HG02763 (cell line): Measurements from ENCODE around the gene DNHD1.
A peak's percentile ranks its signal among the peaks of the same experiment; 100 is the strongest.

Experiments used
- ATAC-seq: cut with Tn5 transposase; IDR thresholded peaks from one replicate; pipeline ENCODE4 v1.9.1; 2021; ENCODE audit warnings: mild to moderate bottlenecking, moderate library complexity; ENCODE audit not compliant: unreplicated experiment

The DNHD1 gene

GRCh38 chr11:6583584-6583983 is 86.5 kb downstream of the DNHD1 start:
- no peak for ATAC-seq

DNA sequence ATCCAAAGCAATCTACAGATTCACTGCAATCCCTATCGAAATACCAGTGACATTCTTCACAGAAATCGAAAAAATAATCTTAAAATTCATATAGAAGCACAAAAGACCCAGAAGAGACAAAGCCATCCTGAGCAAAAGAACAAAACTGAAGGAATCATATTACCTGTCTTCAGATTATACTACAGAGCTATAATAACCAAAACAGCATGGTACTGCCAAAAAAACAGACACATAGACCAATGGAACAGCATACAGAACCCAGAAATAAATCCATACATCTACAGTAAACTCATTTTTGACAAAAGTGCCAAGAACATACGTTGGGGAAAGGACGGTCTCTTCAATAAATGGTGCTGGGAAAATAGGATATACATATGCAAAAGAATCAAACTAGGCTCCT is 87.4 kb downstream of the DNHD1 start:
- no peak for ATAC-seq

GRCh38 chr11:6586434-6587359 is 89.6 kb downstream of the DNHD1 start:
- ATAC-seq, result no peak

GRCh38 chr11:6587360-6587953 is 90.4 kb downstream of the DNHD1 start:
- ATAC-seq, result no peak

DNA sequence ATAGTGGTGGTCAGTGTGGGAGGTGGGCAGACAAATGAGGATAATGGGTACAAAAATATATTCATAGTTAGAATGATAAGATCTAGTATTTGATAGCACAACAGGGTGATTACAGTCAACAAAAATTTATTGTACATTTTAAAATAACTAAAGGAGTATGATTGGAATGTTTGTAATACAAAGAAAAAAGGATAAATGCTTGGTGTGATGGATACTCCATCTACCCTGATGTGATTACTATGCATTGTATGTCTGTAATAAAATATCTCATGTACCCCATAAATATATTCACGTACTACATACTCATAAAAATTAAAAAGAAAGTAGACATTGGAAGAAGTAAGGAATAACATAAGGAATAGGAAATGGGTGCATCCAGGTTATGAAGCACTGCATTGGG is 90.9 kb downstream of the DNHD1 start:
- ATAC-seq, result no peak

- ATAC-seq, result no peak
These were observed 97.2 kb downstream of the DNHD1 start for GRCh38 chr11:6594142-6594768.

DNA sequence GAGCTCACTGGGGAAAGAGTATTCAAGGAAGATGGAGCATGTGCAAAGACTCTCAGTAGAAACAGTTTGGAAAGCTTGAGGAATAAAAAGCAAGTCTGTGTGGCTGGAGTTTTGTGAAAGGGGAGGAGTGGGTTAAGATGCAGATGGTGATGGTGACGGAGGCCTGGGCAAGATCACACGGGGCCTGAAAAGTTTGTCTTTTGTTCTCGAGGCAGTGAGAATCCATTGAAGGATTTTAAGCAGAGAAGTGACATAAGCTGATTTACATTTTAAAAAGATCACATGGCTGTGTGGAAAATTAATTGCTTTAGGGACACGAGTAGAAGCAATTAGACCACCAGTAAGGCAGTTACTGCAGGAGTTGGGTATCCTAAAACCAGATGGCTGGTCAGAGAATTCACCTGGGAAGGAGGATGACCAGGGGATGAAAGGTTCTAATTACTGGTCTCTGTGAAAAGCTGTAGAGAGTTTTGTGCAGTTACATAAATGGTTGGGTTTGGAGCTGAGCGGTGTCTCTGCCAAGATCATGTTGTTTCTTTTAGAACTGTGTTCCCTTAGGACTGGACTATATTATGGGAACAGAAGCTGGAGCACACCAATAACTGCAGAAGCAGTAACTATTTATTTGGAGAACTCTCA is 99.3 kb downstream of the DNHD1 start:
- ATAC-seq, result no peak

DNA sequence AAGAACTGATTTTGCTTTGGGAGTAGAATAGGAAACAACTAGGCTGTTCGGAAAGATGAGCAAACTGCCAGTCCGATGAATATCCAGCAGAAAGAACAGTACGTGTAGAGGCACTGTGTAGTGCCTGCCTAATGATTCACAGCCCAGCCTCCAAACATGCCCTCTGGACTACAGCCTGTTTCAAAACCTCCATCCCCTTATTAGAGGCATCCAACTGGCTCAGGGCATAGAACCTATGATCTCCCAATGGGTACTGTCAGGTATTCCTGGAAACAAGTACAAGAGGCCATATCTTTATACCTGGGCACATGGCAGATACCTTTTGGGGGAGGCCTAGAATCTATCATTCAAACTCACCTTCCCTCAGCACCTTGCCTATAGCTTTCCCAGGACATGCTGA is 101.5 kb downstream of the DNHD1 start:
- no peak for ATAC-seq

GRCh38 chr11:6599449-6599848 is 102.4 kb downstream of the DNHD1 start:
- no peak for ATAC-seq

GRCh38 chr11:6599881-6600390 is 102.9 kb downstream of the DNHD1 start:
- ATAC-seq, result no peak

DNA sequence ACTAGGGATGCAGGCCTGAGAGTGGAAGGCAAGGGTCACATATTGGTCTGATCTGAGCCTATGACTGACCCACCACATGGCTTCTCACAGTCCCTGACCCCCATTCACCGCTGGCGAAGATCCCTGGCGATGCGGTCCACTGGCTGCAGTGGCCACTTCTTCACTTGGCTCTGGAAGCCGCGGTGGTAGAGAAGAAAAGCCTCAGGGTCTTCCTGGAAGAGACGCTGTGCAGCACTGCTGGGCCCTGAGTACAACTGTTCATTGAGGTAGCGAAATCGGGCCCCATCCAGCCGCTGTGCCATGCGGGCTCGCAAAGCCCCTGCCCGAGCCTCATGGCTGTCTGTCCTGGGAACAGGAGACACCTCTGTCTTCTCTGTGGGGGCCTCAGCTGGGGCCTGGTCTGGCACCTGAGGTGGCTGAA is 104.0 kb downstream of the DNHD1 start:
- ATAC-seq, result no peak

GRCh38 chr11:6602096-6602940 is 105.2 kb downstream of the DNHD1 start:
- no peak for ATAC-seq

GRCh38 chr11:6603287-6604080 is 106.4 kb downstream of the DNHD1 start, which contains the start of the genes ILK and RRP8:
Gene ILK, plus strand, starts transcription at chr11:6603774. Its CDS starts 498 bp downstream, at chr11:6604272.
Gene RRP8, minus strand, starts transcription at chr11:6603616. Its CDS starts 114 bp downstream, at chr11:6603502.
- peak; percentile 73 for ATAC-seq

- peak; percentile 31 for ATAC-seq
These were observed 107.1 kb downstream of the DNHD1 start for GRCh38 chr11:6604081-6604626.

DNA sequence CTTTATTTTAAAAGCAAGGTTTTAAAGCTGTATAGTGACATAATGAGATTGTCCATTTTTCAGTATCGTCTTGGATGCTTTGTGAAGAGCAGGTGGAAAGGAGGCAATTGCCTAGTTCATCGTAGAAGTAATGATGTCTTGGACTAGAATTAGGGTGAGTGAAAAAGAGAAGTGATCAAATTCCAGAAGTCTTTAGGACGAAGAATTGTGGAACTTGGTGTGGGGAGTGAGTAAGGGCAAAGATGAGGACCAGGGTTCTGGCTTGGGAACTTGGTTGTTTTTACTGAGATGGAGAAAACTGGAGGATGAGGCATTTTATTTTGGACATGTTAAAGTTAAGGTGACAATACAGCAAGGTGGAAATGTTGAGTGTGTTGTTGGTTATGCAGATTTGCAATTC is 107.7 kb downstream of the DNHD1 start:
- no peak for ATAC-seq

- peak; percentile 41 for ATAC-seq
These were observed 109.5 kb downstream of the DNHD1 start for GRCh38 chr11:6606471-6607189.

GRCh38 chr11:6607190-6607795 is 110.2 kb downstream of the DNHD1 start:
- ATAC-seq, result no peak

DNA sequence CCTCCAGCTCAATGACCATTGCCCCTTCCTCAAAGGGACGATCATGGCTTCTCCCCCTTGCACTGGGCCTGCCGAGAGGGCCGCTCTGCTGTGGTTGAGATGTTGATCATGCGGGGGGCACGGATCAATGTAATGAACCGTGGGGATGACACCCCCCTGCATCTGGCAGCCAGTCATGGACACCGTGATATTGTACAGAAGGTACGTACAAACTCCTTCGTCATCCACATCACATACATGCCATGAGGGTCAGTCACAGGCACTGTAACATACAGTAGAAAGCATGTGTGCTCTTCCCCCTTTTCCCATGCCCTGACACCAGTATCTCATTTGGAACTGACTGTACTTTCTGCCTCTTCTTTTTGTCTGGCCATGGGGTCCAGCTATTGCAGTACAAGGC is 110.9 kb downstream of the DNHD1 start:
- ATAC-seq, result no peak
